HepG2 (cell line): Measurements from ENCODE around the gene TAT. TPM values are rescaled to one million over a fixed set of nuclear protein-coding genes. Genes with fewer than 3 reads are reported as not detected.

Experiments
- BORCS8-MEF2B ChIP-seq: sonication (generic); formaldehyde crosslinking; IDR thresholded peaks from 2 replicates; pipeline ENCODE4 v1.8.0; 2022; ENCODE audit warnings: mild to moderate bottlenecking, missing genetic modification reagents
- CBFB ChIP-seq: sonication (generic); formaldehyde crosslinking; IDR thresholded peaks from 2 replicates; pipeline ENCODE4 v1.4.0; 2020; ENCODE audit warnings: missing genetic modification reagents
- CBX5 ChIP-seq: sonication (generic); formaldehyde crosslinking; IDR thresholded peaks from 2 replicates; pipeline ENCODE4 v1.4.0; 2020; ENCODE audit warnings: missing genetic modification reagents, borderline replicate concordance
- ESRRA ChIP-seq: sonication (generic); formaldehyde crosslinking; IDR thresholded peaks from 2 replicates; pipeline ENCODE4 v1.5.1; 2020; ENCODE audit warnings: mild to moderate bottlenecking, low read depth, missing genetic modification reagents
- ETV5 ChIP-seq: IDR thresholded peaks from 2 replicates; pipeline ENCODE4 v1.6.1; 2018; ENCODE audit warnings: missing biosample characterization, missing genetic modification reagents, inconsistent platforms, borderline replicate concordance
- HMG20A ChIP-seq: IDR thresholded peaks from 2 replicates; pipeline ENCODE4 v1.6.1; 2016; ENCODE audit warnings: borderline replicate concordance
- NCOA1 ChIP-seq: sonication (generic); formaldehyde crosslinking; IDR thresholded peaks from 2 replicates; pipeline ENCODE4 v1.9.0; 2021; ENCODE audit warnings: missing genetic modification reagents
- ONECUT2 ChIP-seq: sonication (generic); formaldehyde crosslinking; IDR thresholded peaks from 2 replicates; pipeline ENCODE4 v1.4.0; 2020; ENCODE audit warnings: missing genetic modification reagents
- RXRA ChIP-seq: sonication (generic); formaldehyde crosslinking; IDR thresholded peaks from 2 replicates; pipeline ENCODE4 v1.5.1; 2020; ENCODE audit warnings: missing genetic modification reagents
- RXRB ChIP-seq: IDR thresholded peaks from 2 replicates; pipeline ENCODE4 v1.6.1; 2016; ENCODE audit warnings: borderline replicate concordance, missing genetic modification reagents, missing compliant biosample characterization
- SIN3A ChIP-seq: IDR thresholded peaks from 2 replicates; pipeline ENCODE4 v1.6.1; 2011; ENCODE audit warnings: low read depth, mild to moderate bottlenecking, control low read depth, low read length, borderline replicate concordance
- SP5 ChIP-seq: IDR thresholded peaks from 2 replicates; pipeline ENCODE4 v1.6.1; 2016; ENCODE audit warnings: low read depth, borderline replicate concordance
- THYN1 ChIP-seq: sonication (generic); formaldehyde crosslinking; IDR thresholded peaks from 2 replicates; pipeline ENCODE4 v1.8.1; 2023; ENCODE audit warnings: low read depth, mild to moderate bottlenecking, moderate library complexity, missing genetic modification reagents, borderline replicate concordance
- ZNF292 ChIP-seq: sonication (generic); formaldehyde crosslinking; IDR thresholded peaks from 2 replicates; pipeline ENCODE4 v1.8.1; 2022; ENCODE audit warnings: mild to moderate bottlenecking, low read depth, missing genetic modification reagents, borderline replicate concordance
- ZNF773 ChIP-seq: sonication (generic); formaldehyde crosslinking; IDR thresholded peaks from 2 replicates; pipeline ENCODE4 v1.4.0; 2020; ENCODE audit warnings: missing genetic modification reagents, borderline replicate concordance
- ZNF878 ChIP-seq: sonication (generic); formaldehyde crosslinking; IDR thresholded peaks from 2 replicates; pipeline ENCODE4 v1.8.1; 2023; ENCODE audit warnings: mild to moderate bottlenecking, missing genetic modification reagents, moderate library complexity
- polyA plus RNA-seq, 8 experiments: library from polyadenylated mRNA; depleted of rRNA in 3 of 8; stranded (reverse) in 7 of 8; unstranded in 1 of 8; fragments of >200 nt; fragmentation: Illumina TruSeq in 4 of 8; extraction: Trizol in 4 of 8; gene quantifications; 2 replicates each; pipeline versions ENCODE4 v1.2.1 to v1.2.3, GENCODE V29; 2011 to 2016; ENCODE audit warnings: low read depth in 4 of 8, missing spikeins in 1 of 8, mixed read lengths in 1 of 8; ENCODE audit not compliant: insufficient read depth in 1 of 8
- total RNA-seq, 5 experiments: library from RNA; depleted of rRNA; stranded (reverse); fragments of >200 nt; fragmentation: Illumina TruSeq; extraction: Trizol; gene quantifications; 2 replicates each; pipeline ENCODE4 v1.2.3, GENCODE V29; 2016; ENCODE audit warnings: low read depth in 1 of 5
- TF ChIP-seq, protein P1 (sequence below): sonication (generic); formaldehyde crosslinking; IDR thresholded peaks from 2 replicates; pipeline ENCODE4 v1.9.0; 2021; ENCODE audit warnings: mild to moderate bottlenecking, missing genetic modification reagents
- TF ChIP-seq, protein P2 (sequence below): sonication (generic); formaldehyde crosslinking; IDR thresholded peaks from 2 replicates; pipeline ENCODE4 v1.4.0; 2020; ENCODE audit warnings: low read depth, mild to moderate bottlenecking, missing genetic modification reagents
- TF ChIP-seq, protein P3 (sequence below): sonication (generic); formaldehyde crosslinking; IDR thresholded peaks from 2 replicates; pipeline ENCODE4 v1.4.0; 2020; ENCODE audit warnings: missing genetic modification reagents, borderline replicate concordance

TAT gene
- total and polyA plus RNA-seq, 2 of the 13 experiments (the other 11 are each of a cell fraction or from before 2014, with no cell fraction given), result 1.6 to 5.8 TPM

DNA sequence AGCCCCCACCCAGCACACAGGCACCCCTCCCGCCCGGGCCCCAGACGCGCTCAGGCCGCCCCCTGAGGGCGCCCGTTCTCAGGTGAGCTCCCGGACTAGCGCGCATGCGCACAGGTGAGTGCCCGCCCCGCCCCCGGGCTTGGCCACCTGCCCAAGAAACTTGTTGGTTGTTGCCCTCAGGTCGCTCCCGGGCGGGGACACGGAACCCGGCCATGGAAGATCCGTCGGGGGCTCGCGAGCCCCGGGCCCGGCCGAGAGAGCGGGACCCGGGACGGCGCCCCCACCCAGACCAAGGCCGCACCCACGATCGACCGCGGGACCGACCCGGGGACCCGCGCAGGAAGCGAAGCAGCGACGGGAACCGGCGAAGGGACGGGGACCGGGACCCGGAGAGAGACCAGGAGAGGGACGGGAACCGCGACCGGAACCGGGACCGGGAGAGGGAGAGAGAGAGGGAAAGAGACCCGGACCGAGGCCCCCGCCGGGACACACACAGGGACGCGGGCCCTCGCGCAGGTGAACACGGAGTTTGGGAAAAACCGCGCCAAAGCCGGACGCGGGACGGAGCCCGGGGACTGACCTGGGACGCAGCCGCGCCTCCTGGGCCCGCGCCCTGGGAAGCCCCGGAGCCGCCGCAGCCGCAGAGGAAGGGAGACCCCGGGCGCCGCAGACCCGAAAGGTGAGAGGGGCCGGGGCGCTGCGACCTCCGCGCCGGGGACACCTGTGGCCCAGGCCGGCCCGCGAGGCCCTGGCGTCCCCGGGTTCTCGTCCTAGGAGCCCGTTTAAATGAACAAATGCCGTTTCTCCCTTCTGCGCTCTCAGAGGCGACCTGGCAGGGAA lies 49.3 kb upstream of the TAT start, which contains the start of gene MARVELD3 (continued):
- TF ChIP-seq, protein P1, sequence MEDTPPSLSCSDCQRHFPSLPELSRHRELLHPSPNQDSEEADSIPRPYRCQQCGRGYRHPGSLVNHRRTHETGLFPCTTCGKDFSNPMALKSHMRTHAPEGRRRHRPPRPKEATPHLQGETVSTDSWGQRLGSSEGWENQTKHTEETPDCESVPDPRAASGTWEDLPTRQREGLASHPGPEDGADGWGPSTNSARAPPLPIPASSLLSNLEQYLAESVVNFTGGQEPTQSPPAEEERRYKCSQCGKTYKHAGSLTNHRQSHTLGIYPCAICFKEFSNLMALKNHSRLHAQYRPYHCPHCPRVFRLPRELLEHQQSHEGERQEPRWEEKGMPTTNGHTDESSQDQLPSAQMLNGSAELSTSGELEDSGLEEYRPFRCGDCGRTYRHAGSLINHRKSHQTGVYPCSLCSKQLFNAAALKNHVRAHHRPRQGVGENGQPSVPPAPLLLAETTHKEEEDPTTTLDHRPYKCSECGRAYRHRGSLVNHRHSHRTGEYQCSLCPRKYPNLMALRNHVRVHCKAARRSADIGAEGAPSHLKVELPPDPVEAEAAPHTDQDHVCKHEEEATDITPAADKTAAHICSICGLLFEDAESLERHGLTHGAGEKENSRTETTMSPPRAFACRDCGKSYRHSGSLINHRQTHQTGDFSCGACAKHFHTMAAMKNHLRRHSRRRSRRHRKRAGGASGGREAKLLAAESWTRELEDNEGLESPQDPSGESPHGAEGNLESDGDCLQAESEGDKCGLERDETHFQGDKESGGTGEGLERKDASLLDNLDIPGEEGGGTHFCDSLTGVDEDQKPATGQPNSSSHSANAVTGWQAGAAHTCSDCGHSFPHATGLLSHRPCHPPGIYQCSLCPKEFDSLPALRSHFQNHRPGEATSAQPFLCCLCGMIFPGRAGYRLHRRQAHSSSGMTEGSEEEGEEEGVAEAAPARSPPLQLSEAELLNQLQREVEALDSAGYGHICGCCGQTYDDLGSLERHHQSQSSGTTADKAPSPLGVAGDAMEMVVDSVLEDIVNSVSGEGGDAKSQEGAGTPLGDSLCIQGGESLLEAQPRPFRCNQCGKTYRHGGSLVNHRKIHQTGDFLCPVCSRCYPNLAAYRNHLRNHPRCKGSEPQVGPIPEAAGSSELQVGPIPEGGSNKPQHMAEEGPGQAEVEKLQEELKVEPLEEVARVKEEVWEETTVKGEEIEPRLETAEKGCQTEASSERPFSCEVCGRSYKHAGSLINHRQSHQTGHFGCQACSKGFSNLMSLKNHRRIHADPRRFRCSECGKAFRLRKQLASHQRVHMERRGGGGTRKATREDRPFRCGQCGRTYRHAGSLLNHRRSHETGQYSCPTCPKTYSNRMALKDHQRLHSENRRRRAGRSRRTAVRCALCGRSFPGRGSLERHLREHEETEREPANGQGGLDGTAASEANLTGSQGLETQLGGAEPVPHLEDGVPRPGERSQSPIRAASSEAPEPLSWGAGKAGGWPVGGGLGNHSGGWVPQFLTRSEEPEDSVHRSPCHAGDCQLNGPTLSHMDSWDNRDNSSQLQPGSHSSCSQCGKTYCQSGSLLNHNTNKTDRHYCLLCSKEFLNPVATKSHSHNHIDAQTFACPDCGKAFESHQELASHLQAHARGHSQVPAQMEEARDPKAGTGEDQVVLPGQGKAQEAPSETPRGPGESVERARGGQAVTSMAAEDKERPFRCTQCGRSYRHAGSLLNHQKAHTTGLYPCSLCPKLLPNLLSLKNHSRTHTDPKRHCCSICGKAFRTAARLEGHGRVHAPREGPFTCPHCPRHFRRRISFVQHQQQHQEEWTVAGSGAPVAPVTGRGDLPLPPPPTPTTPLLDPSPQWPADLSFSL (CRISPR knock-in tag), result no peak
- TF ChIP-seq ZNF292 (no peak), CBX5 (CRISPR knock-in tag) (no peak), ZNF773 (CRISPR knock-in tag) (no peak), NCOA1 (CRISPR knock-in tag) (no peak), ZNF878 (no peak; the same call in 1 of the 2 replicates), ESRRA (CRISPR knock-in tag) (0 out of 2 replicates have a peak, but pooled peaks have one; percentile 39), HMG20A (no peak), RXRB (CRISPR knock-in tag) (0 out of 2 replicates have a peak, but pooled peaks have one; percentile 39), CBFB (CRISPR knock-in tag) (peak; percentile 64; the same call in 1 of the 2 replicates), SIN3A (no peak), SP5 (CRISPR knock-in tag) (0 out of 2 replicates have a peak, but pooled peaks have one; percentile 38), RXRA (CRISPR knock-in tag) (no peak), THYN1 (CRISPR knock-in tag) (no peak), ETV5 (CRISPR knock-in tag) (0 out of 2 replicates have a peak, but pooled peaks have one; percentile 29), ONECUT2 (CRISPR knock-in tag) (no peak), BORCS8-MEF2B (CRISPR knock-in tag) (peak; percentile 57; the same call in 1 of the 2 replicates)
- TF ChIP-seq, protein P2, sequence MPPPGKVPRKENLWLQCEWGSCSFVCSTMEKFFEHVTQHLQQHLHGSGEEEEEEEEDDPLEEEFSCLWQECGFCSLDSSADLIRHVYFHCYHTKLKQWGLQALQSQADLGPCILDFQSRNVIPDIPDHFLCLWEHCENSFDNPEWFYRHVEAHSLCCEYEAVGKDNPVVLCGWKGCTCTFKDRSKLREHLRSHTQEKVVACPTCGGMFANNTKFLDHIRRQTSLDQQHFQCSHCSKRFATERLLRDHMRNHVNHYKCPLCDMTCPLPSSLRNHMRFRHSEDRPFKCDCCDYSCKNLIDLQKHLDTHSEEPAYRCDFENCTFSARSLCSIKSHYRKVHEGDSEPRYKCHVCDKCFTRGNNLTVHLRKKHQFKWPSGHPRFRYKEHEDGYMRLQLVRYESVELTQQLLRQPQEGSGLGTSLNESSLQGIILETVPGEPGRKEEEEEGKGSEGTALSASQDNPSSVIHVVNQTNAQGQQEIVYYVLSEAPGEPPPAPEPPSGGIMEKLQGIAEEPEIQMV (CRISPR knock-in tag), result peak; percentile 62
- TF ChIP-seq, protein P3, sequence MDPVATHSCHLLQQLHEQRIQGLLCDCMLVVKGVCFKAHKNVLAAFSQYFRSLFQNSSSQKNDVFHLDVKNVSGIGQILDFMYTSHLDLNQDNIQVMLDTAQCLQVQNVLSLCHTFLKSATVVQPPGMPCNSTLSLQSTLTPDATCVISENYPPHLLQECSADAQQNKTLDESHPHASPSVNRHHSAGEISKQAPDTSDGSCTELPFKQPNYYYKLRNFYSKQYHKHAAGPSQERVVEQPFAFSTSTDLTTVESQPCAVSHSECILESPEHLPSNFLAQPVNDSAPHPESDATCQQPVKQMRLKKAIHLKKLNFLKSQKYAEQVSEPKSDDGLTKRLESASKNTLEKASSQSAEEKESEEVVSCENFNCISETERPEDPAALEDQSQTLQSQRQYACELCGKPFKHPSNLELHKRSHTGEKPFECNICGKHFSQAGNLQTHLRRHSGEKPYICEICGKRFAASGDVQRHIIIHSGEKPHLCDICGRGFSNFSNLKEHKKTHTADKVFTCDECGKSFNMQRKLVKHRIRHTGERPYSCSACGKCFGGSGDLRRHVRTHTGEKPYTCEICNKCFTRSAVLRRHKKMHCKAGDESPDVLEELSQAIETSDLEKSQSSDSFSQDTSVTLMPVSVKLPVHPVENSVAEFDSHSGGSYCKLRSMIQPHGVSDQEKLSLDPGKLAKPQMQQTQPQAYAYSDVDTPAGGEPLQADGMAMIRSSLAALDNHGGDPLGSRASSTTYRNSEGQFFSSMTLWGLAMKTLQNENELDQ, result no peak
